Panc1 (cell line): ENCODE results near the gene KPNA4. TPM values are rescaled to one million over a fixed set of nuclear protein-coding genes. Genes with fewer than 3 reads are reported as not detected.

Experiments used
- ATAC-seq: fragments of 200-7000 bp; cut with Tn5 transposase; 2 replicates; pipeline ENCODE4 v1.9.1; 2020; ENCODE audit warnings: mild to moderate bottlenecking, moderate library complexity
- BruUV-seq: library from RNA; stranded (reverse); fragments of 400-500 nt; replicated peaks from 2 replicates; lab custom pipeline; 2021; lab: Mats Ljungman, UMichigan
- CTCF ChIA-PET: fragments of 300-600 bp; sonication (Branson Sonifier 250); formaldehyde crosslinking; loops from one replicate; lab custom pipeline; 2022; ENCODE audit warnings: antibody characterized with exemption; lab: Charles Lee
- POLR2A ChIA-PET: fragments of 300-600 bp; sonication (Branson Sonifier 250); formaldehyde crosslinking; loops from one replicate; lab custom pipeline; 2022; ENCODE audit warnings: antibody characterized with exemption; lab: Charles Lee
- DNase-seq: peaks from one replicate; pipeline ENCODE4 v3.0.0-alpha.2; 2010; ENCODE audit warnings: low read depth, low spot score
- H3K27ac ChIP-seq: 2 replicates; pipeline ENCODE4 v1.5.1; 2011; ENCODE audit warnings: mild to moderate bottlenecking, low read length, inconsistent platforms
- H3K27me3 ChIP-seq: fragments of 200-500 bp; sonication (Bioruptor generic); 2 replicates; pipeline ENCODE4 v1.6.0; 2014; ENCODE audit warnings: low read length, inconsistent platforms; ENCODE audit not compliant: control insufficient read depth, insufficient read depth
- H3K36me3 ChIP-seq: fragments of 200-500 bp; sonication (Bioruptor generic); 2 replicates; pipeline ENCODE4 v1.5.1; 2014; ENCODE audit warnings: inconsistent platforms, mild to moderate bottlenecking, low read length, moderate library complexity; ENCODE audit not compliant: control insufficient read depth, insufficient read depth
- H3K4me1 ChIP-seq: 2 replicates; pipeline ENCODE4 v1.5.1; 2011; ENCODE audit warnings: inconsistent platforms, mild to moderate bottlenecking, low read length, moderate library complexity; ENCODE audit not compliant: control insufficient read depth, insufficient read depth
- H3K4me3 ChIP-seq, 2 experiments: 2 replicates each; pipeline ENCODE4 v1.5.1; 2011 to 2012; ENCODE audit warnings: low read depth in 2 of 2, low read length in 2 of 2, mild to moderate bottlenecking in 2 of 2, inconsistent platforms in 1 of 2, moderate library complexity in 1 of 2
- H3K9me3 ChIP-seq: fragments of 200-500 bp; sonication (Bioruptor generic); 2 replicates; pipeline ENCODE4 v1.5.1; 2014; ENCODE audit warnings: low read depth, mild to moderate bottlenecking, inconsistent platforms, low read length, moderate library complexity; ENCODE audit not compliant: control insufficient read depth, insufficient read depth
- POLR2AphosphoS5 ChIP-seq: IDR thresholded peaks from 2 replicates; pipeline ENCODE4 v1.6.1; 2012; ENCODE audit warnings: mild to moderate bottlenecking, low read depth, low read length, moderate library complexity
- REST ChIP-seq, 2 experiments: IDR thresholded peaks; 2 replicates each; pipeline ENCODE4 v1.6.1; 2011 to 2012; ENCODE audit warnings: low read depth in 2 of 2, control low read depth in 1 of 2, low read length in 1 of 2, mild to moderate bottlenecking in 1 of 2, moderate library complexity in 1 of 2; ENCODE audit not compliant: insufficient read depth in 1 of 2
- SIN3A ChIP-seq: IDR thresholded peaks from 2 replicates; pipeline ENCODE4 v1.6.1; 2012; ENCODE audit warnings: low read depth, mild to moderate bottlenecking, low read length, moderate library complexity, borderline replicate concordance; ENCODE audit not compliant: insufficient read depth
- TCF7L2 ChIP-seq: IDR thresholded peaks from 2 replicates; pipeline ENCODE4 v1.6.1; 2011; ENCODE audit warnings: mild to moderate bottlenecking, low read depth, low read length, inconsistent platforms
- in situ Hi-C: cut with HindIII; loops from 2 replicates; pipeline ENCODE4 v1.10.0; 2016; ENCODE audit warnings: low sequenced_read_pairs, low pct_unique_long_range_greater_than_20kb
- intact Hi-C: fragments of 100-400 bp; cut with micrococcal nuclease; formaldehyde crosslinking; loops from one replicate; pipeline ENCODE4 v1.10.0; 2022; ENCODE audit not compliant: unreplicated experiment
- total RNA-seq: library from RNA; stranded (reverse); gene quantifications from one replicate; pipeline ENCODE4 v1.2.1, GENCODE V29; 2021; ENCODE audit not compliant: unreplicated experiment
- TF ChIP-seq, protein P1 (sequence below): fragments of 450-650 bp; IDR thresholded peaks from 2 replicates; pipeline ENCODE4 v1.5.1; 2017; ENCODE audit warnings: mild to moderate bottlenecking

The KPNA4 gene
- total RNA-seq, 1 experiment from 2014 or later, result 84.4 TPM

DNA sequence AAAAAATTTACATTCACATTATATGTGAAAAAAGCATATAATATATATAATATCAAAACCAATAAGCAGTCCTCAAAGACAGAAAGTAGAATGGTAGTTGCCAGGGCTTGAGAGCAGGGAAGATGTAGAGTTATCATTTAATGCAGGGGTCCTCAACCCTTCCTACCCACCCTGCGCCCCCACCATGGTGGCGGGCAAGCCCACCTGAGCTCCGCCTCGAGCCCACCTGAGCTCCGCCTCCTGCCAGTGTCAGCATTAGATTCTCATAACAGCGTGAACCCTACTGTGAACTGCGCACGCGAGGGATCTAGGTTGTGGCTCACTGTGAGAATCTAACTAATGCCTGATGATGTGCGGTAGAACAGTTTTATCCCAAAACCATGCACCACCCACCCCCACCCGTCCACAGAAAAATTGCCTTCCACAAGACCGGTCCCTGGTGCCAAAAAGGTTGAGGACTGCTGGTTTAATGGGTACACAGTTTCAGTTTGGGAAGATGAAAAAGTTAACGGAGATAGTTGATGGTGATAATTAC, 118.8 kb downstream of the KPNA4 start:
- DNase-seq (no peak), ATAC-seq (no peak)
- H3K27me3 ChIP-seq, result no peaks in the 10 kb centered on the region
- H3K36me3 ChIP-seq, result peaks cover 9% of the 10 kb centered on the region
- H3K4me1 ChIP-seq, result peaks cover 17% of the 10 kb centered on the region
- no peak overlapping the region for H3K27ac ChIP-seq
- no peaks in the 10 kb centered on the region for H3K9me3 ChIP-seq
- POLR2A ChIA-PET, result no interaction called here
- intact Hi-C loops (no loop called here), in situ Hi-C loops (no loop called here)
- H3K4me3 ChIP-seq, result no peak overlapping the region
- BruUV-seq, result no TSS peak
- CTCF ChIA-PET, result no interaction called here
- TF ChIP-seq REST (IDR thresholded peaks at IDR 0.05; ENCODE audit: insufficient read depth in 1 of 2, low read depth in 2 of 2, low read length in 1 of 2) (no peak), TCF7L2 (no peak), POLR2AphosphoS5 (no peak), SIN3A (no peak)
- TF ChIP-seq, protein P1, sequence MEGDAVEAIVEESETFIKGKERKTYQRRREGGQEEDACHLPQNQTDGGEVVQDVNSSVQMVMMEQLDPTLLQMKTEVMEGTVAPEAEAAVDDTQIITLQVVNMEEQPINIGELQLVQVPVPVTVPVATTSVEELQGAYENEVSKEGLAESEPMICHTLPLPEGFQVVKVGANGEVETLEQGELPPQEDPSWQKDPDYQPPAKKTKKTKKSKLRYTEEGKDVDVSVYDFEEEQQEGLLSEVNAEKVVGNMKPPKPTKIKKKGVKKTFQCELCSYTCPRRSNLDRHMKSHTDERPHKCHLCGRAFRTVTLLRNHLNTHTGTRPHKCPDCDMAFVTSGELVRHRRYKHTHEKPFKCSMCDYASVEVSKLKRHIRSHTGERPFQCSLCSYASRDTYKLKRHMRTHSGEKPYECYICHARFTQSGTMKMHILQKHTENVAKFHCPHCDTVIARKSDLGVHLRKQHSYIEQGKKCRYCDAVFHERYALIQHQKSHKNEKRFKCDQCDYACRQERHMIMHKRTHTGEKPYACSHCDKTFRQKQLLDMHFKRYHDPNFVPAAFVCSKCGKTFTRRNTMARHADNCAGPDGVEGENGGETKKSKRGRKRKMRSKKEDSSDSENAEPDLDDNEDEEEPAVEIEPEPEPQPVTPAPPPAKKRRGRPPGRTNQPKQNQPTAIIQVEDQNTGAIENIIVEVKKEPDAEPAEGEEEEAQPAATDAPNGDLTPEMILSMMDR, result no peak

DNA sequence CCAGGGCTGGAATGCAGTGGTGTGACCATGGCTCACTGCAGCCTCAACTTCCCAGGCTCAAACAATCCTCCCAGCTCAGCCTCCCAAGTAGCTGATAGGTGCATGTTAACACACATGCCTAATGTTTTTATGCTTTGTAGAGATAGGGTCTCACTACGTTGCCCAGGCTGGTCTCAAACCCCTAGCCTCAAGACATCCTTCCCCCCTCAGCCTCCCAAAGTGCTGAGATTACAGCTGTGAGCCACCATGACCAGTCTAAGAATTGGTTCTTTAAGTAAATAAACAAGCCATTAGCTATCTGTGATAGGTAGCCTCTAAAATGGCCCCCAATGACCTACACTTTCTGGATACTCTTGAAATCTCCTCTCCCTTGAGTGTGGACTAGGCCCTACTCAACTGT, 119.5 kb downstream of the KPNA4 start:
- Histone ChIP-seq H3K4me1 (peaks cover 17% of the 10 kb centered on the region), H3K36me3 (peaks cover 9% of the 10 kb centered on the region), H3K27ac (no peak overlapping the region), H3K27me3 (no peaks in the 10 kb centered on the region), H3K4me3 (no peak overlapping the region), H3K9me3 (no peaks in the 10 kb centered on the region)
- ATAC-seq, result no peak
- ChIA-PET POLR2A (no interaction called here), CTCF (no interaction called here)
- intact Hi-C loops, result no loop called here
- no TSS peak for BruUV-seq
- DNase-seq, result no peak
- TF ChIP-seq POLR2AphosphoS5 (no peak), SIN3A (no peak)
- in situ Hi-C loops, result no loop called here

Other genes with a start within 250 kb of the KPNA4 start
- gene IFT80, start 166.3 kb downstream of the KPNA4 start, total RNA-seq, result 35.1 TPM
- gene SMC4, start 165.9 kb downstream of the KPNA4 start, total RNA-seq, result 160 TPM
- 27.9 TPM for gene TRIM59, start 115.8 kb downstream of the KPNA4 start, total RNA-seq
- 2.5 TPM for gene ARL14, start 111.6 kb upstream of the KPNA4 start, total RNA-seq
- 23.8 TPM for gene PPM1L, start 190.7 kb upstream of the KPNA4 start, total RNA-seq